Stimulated activated CD8-positive, alpha-beta memory T cell treated with anti-CD3 and anti-CD28 coated beads, Interleukin-15, amount 100 ng/mL, for 48 hours (primary cell): Measurements from ENCODE around the gene FOXA1.

Experiments used
- DNase-seq, 2 donors: peaks; one replicate each; pipeline ENCODE4 v3.0.0-alpha.2; 2020; ENCODE audit warnings: low read depth in 2 of 2

FOXA1 gene

GRCh38 chr14:37602605-37603453, 7.8 kb upstream of the FOXA1 start:
- DNase-seq = no peak

- DNase-seq = no peak
Observed at GRCh38 chr14:37601865-37602264, 6.8 kb upstream of the FOXA1 start.

DNA sequence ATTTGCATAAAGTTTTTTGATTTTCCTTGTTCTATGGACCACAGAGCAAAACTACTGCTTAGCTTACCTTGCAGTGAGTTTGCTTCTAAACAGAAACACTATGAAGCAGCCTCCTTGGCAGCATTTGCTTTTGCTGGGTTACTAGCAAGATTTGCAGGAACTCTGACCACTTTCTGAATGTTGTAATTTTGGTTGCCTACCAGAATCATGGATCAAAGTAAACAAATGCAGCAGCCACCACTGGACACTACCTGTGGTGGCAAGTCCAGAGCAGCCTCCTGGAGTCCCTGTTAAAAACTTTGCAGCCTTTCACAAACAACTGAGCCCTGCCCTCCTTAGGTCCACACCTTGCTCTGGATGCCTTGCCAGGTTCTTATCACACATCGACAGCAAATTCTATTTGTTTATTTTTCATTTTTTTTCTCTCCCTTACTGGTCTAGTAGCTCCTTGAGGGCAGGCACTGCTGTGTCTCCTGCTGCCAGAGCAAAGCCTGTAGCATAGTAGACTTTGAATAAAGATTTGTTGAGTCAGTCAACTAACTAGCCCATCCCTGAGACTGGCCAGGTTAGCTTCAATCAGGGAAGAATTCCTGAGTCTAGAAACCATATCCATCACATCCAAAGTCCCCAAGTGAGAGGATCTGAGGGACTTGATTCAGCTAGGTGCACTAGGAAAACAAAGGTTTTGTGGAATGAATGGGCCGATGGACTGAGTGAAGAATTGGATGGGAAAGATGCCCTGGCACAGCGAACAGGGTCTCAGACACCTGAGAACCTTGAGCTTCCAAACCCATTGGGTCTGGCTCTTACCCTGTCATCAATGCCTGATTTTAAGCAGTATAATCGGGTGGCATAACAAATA, 6.1 kb upstream of the FOXA1 start:
- no peak for DNase-seq

- no peak for DNase-seq
Observed at GRCh38 chr14:37599507-37600368, 4.7 kb upstream of the FOXA1 start.

DNA sequence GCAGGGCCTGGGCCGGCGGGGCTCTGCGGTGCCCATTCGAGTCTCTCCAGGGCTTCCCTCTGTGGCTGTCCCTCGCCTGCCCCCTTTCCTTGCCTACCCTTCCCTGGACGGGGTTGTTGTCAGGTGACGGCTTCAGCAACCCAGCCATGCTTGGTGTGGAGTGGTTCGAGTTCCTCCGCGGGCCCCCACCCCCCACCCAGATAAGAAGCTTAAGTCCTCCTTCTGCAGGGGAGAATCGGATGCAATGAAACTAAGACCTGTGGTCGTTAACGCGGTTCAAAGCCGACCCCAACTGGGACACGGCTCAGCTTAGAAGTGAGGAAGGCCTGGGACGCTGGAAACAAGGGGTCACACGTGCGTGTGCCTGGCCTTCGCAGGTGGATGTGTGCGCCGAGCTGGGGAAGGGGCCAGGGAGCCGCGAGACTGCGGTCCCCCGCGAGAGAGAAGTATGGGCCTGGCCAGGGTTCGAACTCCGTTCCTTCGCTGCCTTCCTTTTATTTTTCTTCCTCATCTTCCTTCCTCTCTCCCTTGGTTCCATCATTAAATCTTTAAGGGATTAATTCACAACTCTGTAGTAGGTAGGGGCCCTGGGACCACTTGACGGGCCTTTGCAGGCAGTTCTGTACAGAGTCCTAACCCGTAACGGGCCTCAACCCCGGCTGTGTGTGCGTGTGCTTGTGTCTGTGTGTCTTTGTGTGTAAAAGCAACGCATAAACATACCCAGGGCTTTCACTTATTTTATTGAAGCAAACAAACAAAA, 3.9 kb upstream of the FOXA1 start:
- no peak for DNase-seq

DNA sequence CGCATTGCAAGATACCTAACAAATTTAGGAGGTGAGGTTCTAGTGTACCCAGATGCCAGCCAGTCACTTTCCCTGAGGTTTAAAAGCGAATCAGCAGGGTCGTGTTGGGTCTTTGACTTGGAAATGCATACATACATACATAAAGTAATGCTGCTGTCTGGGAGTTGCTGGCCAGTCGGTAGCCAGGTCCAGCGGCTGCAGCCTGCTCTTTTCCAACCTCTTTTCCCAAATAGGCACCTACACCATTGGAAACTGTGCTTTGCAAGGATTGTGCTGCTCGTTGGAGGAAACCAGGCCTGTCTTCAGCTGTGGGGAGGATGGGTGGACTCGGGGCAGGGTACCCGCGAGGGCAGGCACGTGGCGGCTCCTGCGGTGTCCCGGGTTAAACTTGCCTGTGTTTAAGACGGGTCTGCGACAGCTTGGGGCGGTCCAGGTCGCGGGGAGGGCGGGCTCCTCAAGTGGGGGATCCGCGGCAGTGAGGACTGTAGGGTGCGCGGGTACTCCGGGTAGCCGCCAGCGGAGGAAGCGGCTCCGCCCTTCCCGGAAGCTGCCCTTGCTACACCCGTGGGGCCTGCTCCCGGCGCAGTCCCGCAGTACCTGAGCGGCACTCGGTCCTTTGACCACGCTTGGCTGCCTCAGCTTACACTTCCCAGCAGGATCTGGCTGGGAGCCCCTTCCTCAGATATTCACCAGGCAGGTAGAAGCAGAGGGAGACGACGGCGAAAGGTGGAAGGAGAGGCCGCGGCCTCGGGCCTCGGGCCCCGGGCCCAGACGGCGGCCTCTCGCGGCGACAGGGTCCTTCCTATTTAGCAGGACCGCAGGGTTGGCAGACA, 3.1 kb upstream of the FOXA1 start:
- no peak for DNase-seq

DNA sequence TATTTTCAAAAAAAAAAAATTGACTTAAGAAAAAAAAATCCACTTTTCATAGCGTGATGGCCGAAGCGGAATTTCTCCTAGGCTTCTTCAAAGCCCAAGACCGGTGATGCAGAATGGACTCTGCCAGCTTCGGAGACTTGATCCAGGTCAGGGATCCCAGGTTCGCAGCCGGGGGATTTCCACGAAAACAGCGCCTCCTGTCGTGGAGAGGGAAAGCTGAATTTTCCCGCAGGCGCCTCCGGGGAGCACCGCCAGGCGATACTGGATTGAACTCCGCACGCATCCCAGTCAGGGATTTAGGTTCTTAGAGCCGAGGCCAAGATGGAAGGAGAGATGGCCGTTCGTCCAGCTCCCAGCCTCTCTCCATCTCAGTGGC, 2.5 kb upstream of the FOXA1 start:
- no peak for DNase-seq

GRCh38 chr14:37596790-37597472, 1.9 kb upstream of the FOXA1 start:
- no peak for DNase-seq

DNA sequence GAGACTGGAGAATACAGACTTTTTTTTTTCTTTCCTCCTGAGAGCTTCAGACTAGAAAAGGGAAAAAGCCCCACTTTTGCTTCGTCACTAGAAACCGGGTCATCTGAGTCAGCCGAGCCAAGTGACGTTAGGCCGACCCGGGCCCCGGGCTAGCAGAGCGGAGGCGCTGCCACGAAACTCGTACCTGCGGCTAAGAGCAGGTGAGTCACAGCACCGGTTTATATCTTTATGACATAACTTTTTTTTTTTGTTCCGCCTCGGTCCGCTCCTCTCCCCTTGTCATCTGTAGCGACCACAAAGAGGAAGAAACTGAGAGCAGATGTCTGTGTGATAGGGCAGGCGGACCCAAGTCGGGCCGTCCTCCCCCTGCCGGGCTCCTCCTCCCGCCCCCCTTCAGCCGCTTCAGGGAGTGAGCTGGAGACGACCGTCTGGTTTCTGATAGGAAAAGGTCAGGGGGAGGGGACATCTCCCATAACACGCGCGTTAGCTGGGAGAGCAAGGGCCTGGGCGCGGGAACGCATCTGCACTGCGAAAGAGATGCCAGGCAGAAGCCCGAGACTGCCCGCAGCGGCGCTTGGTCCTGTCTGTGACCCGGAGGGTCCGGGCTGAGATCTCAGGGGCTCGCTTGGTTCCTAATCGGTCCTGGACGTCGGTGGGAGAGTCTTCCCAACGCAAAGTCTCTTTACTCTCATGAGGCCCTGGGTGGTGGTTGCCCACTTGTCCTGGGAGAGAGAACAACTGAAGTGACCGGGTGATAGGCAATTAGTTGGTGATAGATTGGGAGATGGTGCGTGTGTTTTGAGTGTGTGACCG, 966 bp upstream of the FOXA1 start:
- DNase-seq = peak; percentile 66 to 75

DNA sequence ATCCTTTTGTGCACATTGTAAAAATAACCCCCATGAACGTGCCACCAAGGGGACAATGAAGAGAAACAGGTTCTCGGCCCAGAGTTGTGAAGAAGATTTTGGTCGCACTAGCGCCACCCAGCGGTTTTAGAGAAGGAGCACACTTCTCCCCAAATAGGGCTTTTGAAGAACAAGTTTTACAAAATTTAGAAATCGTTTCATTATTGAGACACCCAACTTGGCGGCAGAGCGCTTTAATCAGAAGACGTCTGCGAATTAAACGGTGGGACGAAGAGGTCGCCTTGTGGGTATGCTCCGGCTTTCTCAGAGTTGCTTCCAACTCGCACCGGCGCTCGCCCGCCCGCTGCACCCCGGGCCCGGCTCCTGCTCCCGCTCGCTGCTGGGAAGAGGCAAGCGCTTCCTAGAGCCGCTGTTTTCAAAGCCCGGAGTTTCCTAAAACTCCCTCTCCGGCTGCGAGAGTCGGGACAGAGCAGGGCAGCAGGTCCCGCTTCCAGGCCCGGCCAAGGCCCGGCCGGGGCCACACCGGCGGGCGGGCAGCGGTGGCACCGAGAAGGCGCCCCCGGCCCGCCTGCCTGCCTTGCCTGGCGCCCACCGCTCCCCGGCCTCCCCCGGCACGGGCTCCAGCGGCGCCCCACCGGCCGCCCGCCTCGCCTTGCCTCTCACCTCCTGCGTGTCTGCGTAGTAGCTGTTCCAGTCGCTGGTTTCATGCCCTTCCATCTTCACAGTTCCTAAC, 645 bp downstream of the FOXA1 start:
- peak; percentile 21 to 26 for DNase-seq

DNA sequence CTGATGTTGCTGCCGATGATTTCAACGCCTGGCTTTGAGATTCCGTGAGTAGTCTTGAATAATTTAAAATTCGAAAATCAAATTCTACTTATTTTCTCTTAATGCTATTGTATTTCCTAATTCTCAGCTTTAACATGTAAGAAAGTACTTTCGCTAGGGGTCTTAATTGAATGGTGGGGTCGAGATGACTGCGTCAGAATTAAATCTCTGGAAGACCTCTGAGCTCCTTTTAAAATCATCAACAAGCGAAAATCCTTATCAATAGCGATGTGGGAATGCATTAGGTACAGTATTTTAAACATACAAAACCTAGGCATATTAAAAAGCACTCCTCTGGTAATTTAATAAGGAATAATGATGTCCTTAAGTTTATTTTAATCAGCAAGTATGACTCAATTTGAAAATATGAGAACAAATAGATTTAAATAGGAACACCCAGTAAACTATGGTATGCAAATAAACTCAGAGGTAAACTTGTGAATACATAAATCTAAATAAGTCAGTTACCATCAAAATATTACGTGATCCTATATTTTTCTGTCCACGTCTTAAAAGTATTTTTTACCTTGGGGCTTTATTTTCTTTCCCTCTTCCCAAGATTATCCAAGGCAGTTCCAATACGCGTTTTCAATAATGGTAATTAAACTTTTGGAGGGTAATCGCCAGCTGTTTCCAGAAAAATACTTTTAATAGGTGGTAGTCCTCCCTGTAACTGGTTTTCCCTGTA, 1.4 kb downstream of the FOXA1 start:
- no peak for DNase-seq

DNA sequence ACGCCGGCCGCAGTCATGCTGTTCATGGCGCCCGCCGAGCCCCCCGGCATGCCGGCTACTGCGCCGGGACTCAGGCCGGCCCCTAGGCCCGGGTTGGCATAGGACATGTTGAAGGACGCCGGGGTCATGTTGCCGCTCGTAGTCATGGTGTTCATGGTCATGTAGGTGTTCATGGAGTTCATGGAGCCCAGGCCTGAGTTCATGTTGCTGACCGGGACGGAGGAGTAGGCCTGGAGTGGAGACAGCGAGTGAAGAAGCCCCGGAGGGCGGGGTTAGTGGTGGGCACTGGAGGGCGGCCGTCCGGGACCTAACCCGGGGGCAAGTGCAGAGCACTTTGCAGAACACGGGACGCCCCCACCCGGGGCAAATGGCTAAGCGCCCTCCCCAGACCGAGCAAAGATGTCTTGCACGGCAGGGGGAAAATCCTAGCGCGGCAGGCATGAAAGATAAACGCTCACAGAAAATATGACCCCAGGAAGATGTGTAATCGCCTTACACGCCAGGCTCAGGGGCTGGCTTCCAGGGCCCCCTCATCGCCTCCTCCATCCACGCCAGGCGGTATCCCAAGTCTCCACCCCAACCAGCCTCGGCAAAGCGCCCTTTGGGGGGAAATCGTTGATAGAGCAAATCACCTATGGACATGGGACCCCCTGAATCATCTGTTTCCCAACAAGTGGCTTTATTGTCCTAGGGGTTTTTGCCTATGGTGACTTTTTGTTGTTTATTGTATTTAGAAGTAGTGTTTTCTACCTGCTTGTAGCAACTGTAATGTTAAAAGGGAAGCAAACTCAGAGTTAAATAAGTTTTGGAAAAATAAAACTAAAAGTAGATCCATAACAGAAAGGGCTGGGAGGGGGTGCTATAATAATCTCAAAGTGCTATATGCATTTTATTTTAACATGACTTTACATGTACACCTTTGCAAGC, 2.3 kb downstream of the FOXA1 start:
- DNase-seq = no peak

GRCh38 chr14:37591941-37592481, 3.0 kb downstream of the FOXA1 start:
- DNase-seq = no peak

DNA sequence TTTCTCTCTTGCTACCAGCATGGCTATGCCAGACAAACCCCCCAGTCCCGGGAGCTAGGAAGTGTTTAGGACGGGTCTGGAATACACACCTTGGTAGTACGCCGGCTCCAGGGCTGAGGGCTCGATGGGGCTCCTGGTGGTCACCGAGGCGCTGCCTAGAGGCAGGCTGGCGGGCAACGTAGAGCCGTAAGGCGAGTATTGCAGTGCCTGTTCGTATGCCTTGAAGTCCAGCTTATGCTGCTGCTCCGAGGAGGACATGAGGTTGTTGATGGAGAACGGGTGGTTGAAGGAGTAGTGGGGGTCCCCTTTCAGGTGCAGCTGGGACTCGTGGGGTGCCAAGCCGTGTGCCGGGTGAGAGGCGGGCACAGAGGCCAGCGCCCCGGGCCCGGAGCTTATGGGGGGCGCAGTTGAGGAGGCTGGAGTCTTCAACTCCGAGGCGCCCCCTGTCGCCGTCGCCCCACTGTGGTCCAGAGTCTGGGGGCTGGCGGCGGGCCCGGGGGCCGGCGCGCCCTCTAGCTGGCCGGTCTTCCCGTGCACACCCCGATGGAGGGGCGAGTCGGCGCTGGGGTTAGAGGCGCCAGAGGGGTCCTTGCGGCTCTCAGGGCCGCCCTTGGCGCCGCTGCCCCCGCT, 3.6 kb downstream of the FOXA1 start:
- DNase-seq = no peak

DNA sequence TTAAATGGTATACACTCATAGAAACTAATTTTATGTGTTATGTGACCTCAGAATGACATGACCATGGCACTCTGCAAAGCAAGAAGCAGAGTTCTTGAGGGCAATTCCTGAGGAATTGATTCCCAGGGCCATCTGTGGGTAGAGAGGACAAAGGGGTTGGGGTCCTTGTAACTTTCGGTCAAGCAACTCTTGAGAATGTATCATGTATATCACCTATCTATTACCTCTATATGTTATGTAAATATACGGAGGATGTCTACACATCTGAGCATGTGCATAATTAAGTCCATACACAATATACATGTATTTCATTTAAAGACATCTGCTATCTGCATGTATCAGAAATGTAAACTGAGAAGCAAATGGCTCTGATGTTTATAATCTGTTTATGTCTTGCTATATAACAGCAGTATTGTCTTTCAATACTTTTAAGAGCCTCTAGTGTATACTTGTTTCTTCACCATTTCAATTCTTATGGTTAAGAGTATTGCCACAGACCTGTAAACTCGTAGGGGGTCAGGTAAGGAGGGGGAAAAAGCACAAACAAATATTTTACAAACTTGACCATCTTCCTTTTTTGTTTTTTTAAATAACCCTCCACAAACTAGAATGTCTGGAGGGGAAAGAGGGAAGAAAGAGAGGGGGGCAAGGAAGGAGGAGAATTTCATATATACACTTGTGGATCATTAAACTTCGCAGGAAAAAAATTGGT, 4.5 kb downstream of the FOXA1 start:
- DNase-seq = no peak
